Measurements from ENCODE around the gene FTO.

DNA sequence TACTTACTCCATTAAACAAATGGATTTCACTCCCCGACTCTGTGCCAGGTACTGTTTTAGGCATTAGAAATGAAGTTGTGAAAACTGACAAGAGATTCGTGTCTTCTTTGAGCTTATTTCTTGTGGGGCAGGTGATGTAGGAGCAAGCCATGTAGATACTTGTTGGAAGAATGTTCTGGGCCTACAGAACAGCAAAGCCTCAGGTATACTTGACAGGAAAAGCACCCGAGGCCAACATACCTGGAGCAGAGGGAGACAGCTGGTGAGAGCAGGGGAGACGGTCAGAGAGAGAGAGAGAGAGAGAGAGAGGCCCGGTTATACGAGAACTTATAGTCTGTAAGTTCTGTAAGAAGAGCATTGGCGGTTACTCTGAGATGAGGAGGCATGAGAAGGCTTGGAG, 110.8 kb downstream of the FTO start:
- TF ChIP-seq, protein P1, sequence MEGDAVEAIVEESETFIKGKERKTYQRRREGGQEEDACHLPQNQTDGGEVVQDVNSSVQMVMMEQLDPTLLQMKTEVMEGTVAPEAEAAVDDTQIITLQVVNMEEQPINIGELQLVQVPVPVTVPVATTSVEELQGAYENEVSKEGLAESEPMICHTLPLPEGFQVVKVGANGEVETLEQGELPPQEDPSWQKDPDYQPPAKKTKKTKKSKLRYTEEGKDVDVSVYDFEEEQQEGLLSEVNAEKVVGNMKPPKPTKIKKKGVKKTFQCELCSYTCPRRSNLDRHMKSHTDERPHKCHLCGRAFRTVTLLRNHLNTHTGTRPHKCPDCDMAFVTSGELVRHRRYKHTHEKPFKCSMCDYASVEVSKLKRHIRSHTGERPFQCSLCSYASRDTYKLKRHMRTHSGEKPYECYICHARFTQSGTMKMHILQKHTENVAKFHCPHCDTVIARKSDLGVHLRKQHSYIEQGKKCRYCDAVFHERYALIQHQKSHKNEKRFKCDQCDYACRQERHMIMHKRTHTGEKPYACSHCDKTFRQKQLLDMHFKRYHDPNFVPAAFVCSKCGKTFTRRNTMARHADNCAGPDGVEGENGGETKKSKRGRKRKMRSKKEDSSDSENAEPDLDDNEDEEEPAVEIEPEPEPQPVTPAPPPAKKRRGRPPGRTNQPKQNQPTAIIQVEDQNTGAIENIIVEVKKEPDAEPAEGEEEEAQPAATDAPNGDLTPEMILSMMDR (IDR thresholded peaks at IDR 0.05): no peak
- no peak for TF ChIP-seq POLR2A (IDR thresholded peaks at IDR 0.05)
